A673 (cell line): Measurements from ENCODE around the gene ZNF430. TPM values are rescaled to one million over a fixed set of nuclear protein-coding genes. Genes with fewer than 3 reads are reported as not detected.

Source experiments
- BruUV-seq: library from RNA; stranded (reverse); fragments of 400-500 nt; replicated peaks from 2 replicates; lab custom pipeline; 2021; lab: Mats Ljungman, UMichigan
- CTCF ChIA-PET: fragments of 300-600 bp; sonication (Branson Sonifier 250); formaldehyde crosslinking; loops from one replicate; lab custom pipeline; 2022; ENCODE audit warnings: antibody characterized with exemption; lab: Charles Lee
- POLR2A ChIA-PET: fragments of 300-600 bp; sonication (Branson Sonifier 250); formaldehyde crosslinking; loops from one replicate; lab custom pipeline; 2022; ENCODE audit warnings: antibody characterized with exemption; ENCODE audit not compliant: low non-redundant PET; lab: Charles Lee
- DNase-seq: peaks from one replicate; pipeline ENCODE4 v3.0.0-alpha.2; 2015; ENCODE audit warnings: low spot score
- H3K27ac ChIP-seq: fragments of 200-600 bp; sonication (generic); 2 replicates; pipeline ENCODE4 v1.5.1; 2016; ENCODE audit warnings: mixed run types, low read depth, mild to moderate bottlenecking, mixed read lengths, antibody characterized with exemption, low read length; ENCODE audit not compliant: poor library complexity, severe bottlenecking
- H3K27me3 ChIP-seq: fragments of 200-600 bp; sonication (generic); replicated peaks from 2 replicates; pipeline ENCODE4 v1.6.1; 2017; ENCODE audit warnings: mixed run types, low read depth, mild to moderate bottlenecking, mixed read lengths, antibody characterized with exemption, low read length; ENCODE audit not compliant: insufficient read depth, poor library complexity
- H3K36me3 ChIP-seq: fragments of 200-600 bp; sonication (generic); 2 replicates; pipeline ENCODE4 v1.6.1; 2016; ENCODE audit warnings: mixed run types, mild to moderate bottlenecking, mixed read lengths, antibody characterized with exemption, low read length; ENCODE audit not compliant: insufficient read depth, poor library complexity, severe bottlenecking
- H3K4me1 ChIP-seq: fragments of 200-600 bp; sonication (generic); 2 replicates; pipeline ENCODE4 v1.6.1; 2017; ENCODE audit warnings: mixed run types, mild to moderate bottlenecking, mixed read lengths, antibody characterized with exemption, low read length; ENCODE audit not compliant: insufficient read depth, poor library complexity, severe bottlenecking
- H3K4me3 ChIP-seq: fragments of 200-600 bp; sonication (generic); 2 replicates; pipeline ENCODE4 v1.5.1; 2016; ENCODE audit warnings: low read depth, mixed run types, mild to moderate bottlenecking, mixed read lengths, low read length; ENCODE audit not compliant: poor library complexity, severe bottlenecking
- H3K9me3 ChIP-seq: fragments of 200-600 bp; sonication (generic); 2 replicates; pipeline ENCODE4 v1.6.1; 2016; ENCODE audit warnings: mixed run types, low read depth, mild to moderate bottlenecking, mixed read lengths, antibody characterized with exemption, low read length; ENCODE audit not compliant: poor library complexity, severe bottlenecking
- EZH2 ChIP-seq: fragments of 200-600 bp; sonication (generic); IDR thresholded peaks from 2 replicates; pipeline ENCODE4 v1.6.1; 2017; ENCODE audit warnings: borderline replicate concordance, low read depth, mild to moderate bottlenecking, mixed read lengths, antibody characterized with exemption, low read length; ENCODE audit not compliant: poor library complexity, severe bottlenecking
- intact Hi-C: fragments of 100-400 bp; cut with micrococcal nuclease; formaldehyde crosslinking; loops from one replicate; pipeline ENCODE4 v1.10.0; 2022; ENCODE audit not compliant: unreplicated experiment
- total RNA-seq: library from RNA; stranded (reverse); gene quantifications from 2 replicates; pipeline ENCODE4 v1.2.3, GENCODE V29; 2021
- TF ChIP-seq, protein P1 (sequence below): fragments of 300-800, 200-600 bp; sonication (generic); conservative IDR thresholded peaks from 2 replicates; pipeline ENCODE4 v1.5.1; 2017; ENCODE audit warnings: low read depth, mild to moderate bottlenecking, antibody characterized with exemption, low read length, moderate library complexity, mixed read lengths

ZNF430 gene
- total RNA-seq, 1 experiment from 2014 or later = 12.4 TPM

DNA sequence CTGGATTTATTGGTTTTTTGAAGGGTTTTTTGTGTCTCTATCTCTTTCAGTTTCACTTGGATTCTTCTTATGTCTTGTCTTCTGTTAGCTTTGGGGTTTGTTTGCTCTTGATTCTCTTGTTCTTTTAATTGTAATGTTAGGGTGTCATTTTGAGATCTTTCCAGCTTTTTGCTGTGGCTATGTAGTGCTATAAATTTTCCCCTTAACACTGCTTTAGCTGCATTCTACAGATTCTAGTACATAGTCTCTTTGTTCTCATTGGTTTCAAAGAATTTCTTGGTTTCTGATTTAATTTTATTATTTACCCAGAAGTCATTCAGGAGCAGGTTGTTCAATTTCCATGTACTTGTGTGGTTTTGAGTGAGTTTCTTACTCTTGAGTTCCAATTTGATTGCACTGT lies 24.6 kb downstream of the ZNF430 start:
- POLR2A ChIA-PET = no interaction called here

DNA sequence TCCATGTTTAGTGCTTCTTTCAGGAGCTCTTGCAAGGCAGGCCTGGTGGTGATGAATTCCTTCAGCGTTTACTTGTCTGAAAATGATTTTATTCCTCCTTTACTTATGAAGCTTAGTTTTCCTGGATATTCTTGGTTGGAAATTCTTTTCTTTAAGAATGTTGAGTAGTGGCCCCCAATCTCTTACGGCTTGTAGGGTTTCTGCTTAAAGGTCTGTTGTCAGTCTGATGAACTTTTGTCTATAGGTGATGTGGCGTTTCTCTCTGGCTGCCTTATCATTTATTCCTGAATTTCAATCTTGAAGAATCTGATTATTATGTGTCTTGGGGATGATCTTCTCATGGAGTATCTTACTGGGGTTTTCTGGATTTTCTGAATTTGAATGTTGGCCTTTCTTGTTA lies 26.0 kb downstream of the ZNF430 start:
- H3K9me3 ChIP-seq = peaks cover 28% of the 10 kb centered on the region
- H3K27ac ChIP-seq = no peak overlapping the region
- DNase-seq = no peak
- H3K4me3 ChIP-seq = no peak overlapping the region
- no TSS peak for BruUV-seq
- POLR2A ChIA-PET = no interaction called here
- TF ChIP-seq, protein P1, sequence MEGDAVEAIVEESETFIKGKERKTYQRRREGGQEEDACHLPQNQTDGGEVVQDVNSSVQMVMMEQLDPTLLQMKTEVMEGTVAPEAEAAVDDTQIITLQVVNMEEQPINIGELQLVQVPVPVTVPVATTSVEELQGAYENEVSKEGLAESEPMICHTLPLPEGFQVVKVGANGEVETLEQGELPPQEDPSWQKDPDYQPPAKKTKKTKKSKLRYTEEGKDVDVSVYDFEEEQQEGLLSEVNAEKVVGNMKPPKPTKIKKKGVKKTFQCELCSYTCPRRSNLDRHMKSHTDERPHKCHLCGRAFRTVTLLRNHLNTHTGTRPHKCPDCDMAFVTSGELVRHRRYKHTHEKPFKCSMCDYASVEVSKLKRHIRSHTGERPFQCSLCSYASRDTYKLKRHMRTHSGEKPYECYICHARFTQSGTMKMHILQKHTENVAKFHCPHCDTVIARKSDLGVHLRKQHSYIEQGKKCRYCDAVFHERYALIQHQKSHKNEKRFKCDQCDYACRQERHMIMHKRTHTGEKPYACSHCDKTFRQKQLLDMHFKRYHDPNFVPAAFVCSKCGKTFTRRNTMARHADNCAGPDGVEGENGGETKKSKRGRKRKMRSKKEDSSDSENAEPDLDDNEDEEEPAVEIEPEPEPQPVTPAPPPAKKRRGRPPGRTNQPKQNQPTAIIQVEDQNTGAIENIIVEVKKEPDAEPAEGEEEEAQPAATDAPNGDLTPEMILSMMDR = no peak
- TF ChIP-seq EZH2 = no peak
- peaks cover 23% of the 10 kb centered on the region for H3K36me3 ChIP-seq
- H3K4me1 ChIP-seq = no peaks in the 10 kb centered on the region
- intact Hi-C loops = no loop called here
- CTCF ChIA-PET = no interaction called here
- no peaks in the 10 kb centered on the region for H3K27me3 ChIP-seq

More for the DNA sequence above, 24.6 kb downstream of the ZNF430 start:
- BruUV-seq = no TSS peak
- peaks cover 16% of the 10 kb centered on the region for H3K36me3 ChIP-seq
- H3K9me3 ChIP-seq = peaks cover 28% of the 10 kb centered on the region
- no peaks in the 10 kb centered on the region for H3K27me3 ChIP-seq
- H3K27ac ChIP-seq = no peak overlapping the region
- intact Hi-C loops = no loop called here
- DNase-seq = no peak
- CTCF ChIA-PET = no interaction called here
- no peaks in the 10 kb centered on the region for H3K4me1 ChIP-seq
- no peak for TF ChIP-seq EZH2
- TF ChIP-seq, protein P1 = no peak
- no peak overlapping the region for H3K4me3 ChIP-seq

GRCh38 chr19:21047716-21048115 lies 27.3 kb downstream of the ZNF430 start:
- Histone ChIP-seq H3K27me3 (no peaks in the 10 kb centered on the region), H3K9me3 (peaks cover 28% of the 10 kb centered on the region), H3K36me3 (peaks cover 25% of the 10 kb centered on the region), H3K4me3 (no peak overlapping the region), H3K27ac (no peak overlapping the region), H3K4me1 (no peaks in the 10 kb centered on the region)
- ChIA-PET CTCF (no interaction called here), POLR2A (no interaction called here)
- no peak for DNase-seq
- TF ChIP-seq EZH2 = no peak
- TF ChIP-seq, protein P1 = no peak
- BruUV-seq = no TSS peak
- intact Hi-C loops = no loop called here
